Testis (tissue), 2 donors: ENCODE results near the gene GALM.

Experiments used
- CTCF ChIP-seq, 3 experiments: fragments of 450-650 bp in 2 of 3; fragments of 200-600 bp in 1 of 3; sonication (generic) in 1 of 3; IDR thresholded peaks; one replicate each; pipeline ENCODE4 v1.5.1; 2016 to 2019; ENCODE audit warnings: antibody characterized with exemption in 3 of 3, mild to moderate bottlenecking in 2 of 3, moderate library complexity in 1 of 3
- POLR2A ChIP-seq: fragments of 450-650 bp; IDR thresholded peaks from one replicate; pipeline ENCODE4 v1.6.1; 2017; ENCODE audit warnings: antibody characterized with exemption, mild to moderate bottlenecking, moderate library complexity

- TF ChIP-seq POLR2A (no peak), CTCF (IDR thresholded peaks at IDR 0.05) (no peak)
These were observed 22.8 kb upstream of the GALM start for GRCh38 chr2:38643021-38643671.
